H9 (cell line): ENCODE data around the gene EHBP1L1. TPM values are rescaled to one million over a fixed set of nuclear protein-coding genes. Genes with fewer than 3 reads are reported as not detected.
"Not testable (repeated sequence)": the region's sequence is repeated elsewhere in the genome, so short reads cannot be mapped to it uniquely, and the experiment has no call there.

ENCODE experiments used
- DNase-seq: peaks from one replicate; pipeline ENCODE4 v3.0.0-alpha.2; 2017
- H2AFZ ChIP-seq: one replicate; pipeline ENCODE4 v1.6.1; 2013; ENCODE audit warnings: mild to moderate bottlenecking, low read length, control low read depth, moderate library complexity
- H2AK5ac ChIP-seq: 2 replicates; pipeline ENCODE4 v1.6.1; 2013; ENCODE audit warnings: low read length, control low read depth, mixed read lengths; ENCODE audit not compliant: insufficient read length
- H2BK120ac ChIP-seq: one replicate; pipeline ENCODE4 v1.6.1; 2013; ENCODE audit warnings: low read depth, mild to moderate bottlenecking, low read length, control low read depth, inconsistent platforms; ENCODE audit not compliant: poor library complexity, severe bottlenecking
- H2BK12ac ChIP-seq: 2 replicates; pipeline ENCODE4 v1.6.1; 2013; ENCODE audit warnings: low read length, control low read depth, mixed read lengths, low read depth; ENCODE audit not compliant: insufficient read length
- H2BK15ac ChIP-seq: 2 replicates; pipeline ENCODE4 v1.6.1; 2013; ENCODE audit warnings: low read depth, low read length, control low read depth
- H2BK20ac ChIP-seq: one replicate; pipeline ENCODE4 v1.6.1; 2013; ENCODE audit warnings: low read depth, mild to moderate bottlenecking, low read length, control low read depth, inconsistent platforms; ENCODE audit not compliant: poor library complexity, severe bottlenecking
- H2BK5ac ChIP-seq: 2 replicates; pipeline ENCODE4 v1.6.1; 2013; ENCODE audit warnings: low read length, control low read depth, mixed read lengths; ENCODE audit not compliant: insufficient read length
- H3K14ac ChIP-seq: 2 replicates; pipeline ENCODE4 v1.6.1; 2013; ENCODE audit warnings: low read length, control low read depth; ENCODE audit not compliant: insufficient read depth
- H3K18ac ChIP-seq: 2 replicates; pipeline ENCODE4 v1.6.1; 2013; ENCODE audit warnings: low read depth, mild to moderate bottlenecking, mixed read lengths, low read length, control low read depth; ENCODE audit not compliant: insufficient read length
- H3K23ac ChIP-seq: 2 replicates; pipeline ENCODE4 v1.6.1; 2013; ENCODE audit warnings: low read length, control low read depth, mixed read lengths, low read depth; ENCODE audit not compliant: insufficient read length
- H3K23me2 ChIP-seq: 2 replicates; pipeline ENCODE4 v1.6.1; 2013; ENCODE audit warnings: low read depth, mild to moderate bottlenecking, mixed read lengths, low read length, control low read depth; ENCODE audit not compliant: insufficient read length, poor library complexity, severe bottlenecking
- H3K27ac ChIP-seq: 2 replicates; pipeline ENCODE4 v1.5.1; 2013; ENCODE audit warnings: low read length, control low read depth, mixed read lengths, low read depth; ENCODE audit not compliant: insufficient read length
- H3K27me3 ChIP-seq: 2 replicates; pipeline ENCODE4 v1.6.1; 2013; ENCODE audit warnings: low read length, control low read depth, inconsistent platforms; ENCODE audit not compliant: insufficient read depth
- H3K4ac ChIP-seq: 2 replicates; pipeline ENCODE4 v1.6.1; 2013; ENCODE audit warnings: low read depth, mild to moderate bottlenecking, control low read depth, inconsistent platforms, low read length, moderate library complexity
- H3K4me1 ChIP-seq: 2 replicates; pipeline ENCODE4 v1.6.1; 2013; ENCODE audit warnings: low read length, control low read depth, inconsistent platforms; ENCODE audit not compliant: insufficient read depth
- H3K4me2 ChIP-seq: 2 replicates; pipeline ENCODE4 v1.6.1; 2013; ENCODE audit warnings: low read length, control low read depth, mixed read lengths; ENCODE audit not compliant: insufficient read length, insufficient read depth
- H3K56ac ChIP-seq: 2 replicates; pipeline ENCODE4 v1.6.1; 2013; ENCODE audit warnings: low read depth, mild to moderate bottlenecking, mixed read lengths, low read length, control low read depth; ENCODE audit not compliant: insufficient read length
- H3K79me1 ChIP-seq: 2 replicates; pipeline ENCODE4 v1.6.1; 2013; ENCODE audit warnings: low read depth, mild to moderate bottlenecking, moderate library complexity, low read length, control low read depth, inconsistent platforms; ENCODE audit not compliant: insufficient read depth, poor library complexity, severe bottlenecking
- H3K79me2 ChIP-seq: 2 replicates; pipeline ENCODE4 v1.6.1; 2013; ENCODE audit warnings: low read length, control low read depth, inconsistent platforms; ENCODE audit not compliant: insufficient read depth
- H3K9ac ChIP-seq: 2 replicates; pipeline ENCODE4 v1.6.1; 2013; ENCODE audit warnings: low read length, control low read depth, mixed read lengths; ENCODE audit not compliant: insufficient read length; ENCODE audit errors: extremely low read depth
- H3K9me3 ChIP-seq: one replicate; pipeline ENCODE4 v1.6.1; 2013; ENCODE audit warnings: low read depth, low read length, inconsistent platforms; ENCODE audit not compliant: control insufficient read depth
- H3T11ph ChIP-seq: one replicate; pipeline ENCODE4 v1.6.1; 2013; ENCODE audit warnings: mild to moderate bottlenecking, low read length, control low read depth, inconsistent platforms
- H4K20me1 ChIP-seq: one replicate; pipeline ENCODE4 v1.6.1; 2013; ENCODE audit not compliant: control insufficient read depth, insufficient read length, insufficient read depth
- H4K5ac ChIP-seq: 2 replicates; pipeline ENCODE4 v1.6.1; 2013; ENCODE audit warnings: low read depth, mild to moderate bottlenecking, mixed read lengths, low read length, control low read depth; ENCODE audit not compliant: insufficient read length
- H4K8ac ChIP-seq: replicated peaks from 2 replicates; pipeline ENCODE4 v1.6.1; 2013; ENCODE audit warnings: low read length, control low read depth, mixed read lengths, low read depth; ENCODE audit not compliant: insufficient read length
- H4K91ac ChIP-seq: 2 replicates; pipeline ENCODE4 v1.6.1; 2013; ENCODE audit warnings: low read depth, mild to moderate bottlenecking, moderate library complexity, mixed read lengths, low read length, control low read depth; ENCODE audit not compliant: insufficient read length
- H3K27ac Mint-ChIP-seq, 3 experiments: 2 replicates in 2 of 3; 3 replicates in 1 of 3; pipeline ENCODE4 v1.8.0; 2020 to 2021; ENCODE audit warnings: mixed read lengths in 3 of 3, mild to moderate bottlenecking in 1 of 3, moderate library complexity in 1 of 3
- H3K27me3 Mint-ChIP-seq: 2 replicates; pipeline ENCODE4 v1.8.0; 2021; ENCODE audit warnings: low read depth, mild to moderate bottlenecking, moderate library complexity, mixed read lengths
- H3K36me3 Mint-ChIP-seq, 3 experiments: 2 replicates in 2 of 3; 3 replicates in 1 of 3; pipeline ENCODE4 v1.8.0; 2020 to 2021; ENCODE audit warnings: low read depth in 3 of 3, mixed read lengths in 3 of 3; ENCODE audit not compliant: insufficient read depth in 1 of 3
- H3K4me1 Mint-ChIP-seq, 2 experiments: 2 replicates each; pipeline ENCODE4 v1.8.0; 2020; ENCODE audit warnings: mixed read lengths in 2 of 2
- H3K4me3 Mint-ChIP-seq, 2 experiments: 2 replicates in 1 of 2; 3 replicates in 1 of 2; pipeline ENCODE4 v1.8.0; 2020 to 2021; ENCODE audit warnings: mild to moderate bottlenecking in 2 of 2, mixed read lengths in 2 of 2, moderate library complexity in 1 of 2
- H3K9me3 Mint-ChIP-seq, 2 experiments: 2 replicates in 1 of 2; 3 replicates in 1 of 2; pipeline ENCODE4 v1.8.0; 2020; ENCODE audit warnings: mild to moderate bottlenecking in 2 of 2, mixed read lengths in 2 of 2, moderate library complexity in 1 of 2
- WGBS: extraction: QIAGEN DNeasy Blood & Tissue Kit; methylation state at CpG from one replicate; pipeline ENCODE4 v1.1.7; 2013; ENCODE audit warnings: missing lambda C conversion rate, low lambda C conversion rate, mixed read lengths; ENCODE audit not compliant: insufficient read length; ENCODE audit errors: extremely low coverage; 5-methylcytosine and 5-hydroxymethylcytosine counted together
- total RNA-seq: library from RNA; stranded (reverse); gene quantifications from 2 replicates; pipeline ENCODE4 v1.2.1, GENCODE V29; 2021
- TF ChIP-seq, protein P1 (sequence below): fragments of 200-600 bp; sonication (generic); conservative IDR thresholded peaks from 3 replicates; pipeline ENCODE4 v1.8.0; 2021; ENCODE audit warnings: antibody characterized with exemption, mild to moderate bottlenecking

The EHBP1L1 gene
- total RNA-seq, 1 experiment from 2014 or later = 13.8 TPM

GRCh38 chr11:65563601-65564000 lies 12.3 kb upstream of the EHBP1L1 start:
- Histone ChIP-seq H3K23ac (no peak overlapping the region), H4K5ac (no peak overlapping the region), H3K56ac (no peak overlapping the region), H2AFZ (no peak overlapping the region), H3K4ac (no peak overlapping the region), H2AK5ac (no peak overlapping the region), H3K9me3 (no peaks in the 10 kb centered on the region), H3K79me1 (no peaks in the 10 kb centered on the region), H2BK15ac (no peak overlapping the region), H2BK5ac (no peak overlapping the region), H3K18ac (no peak overlapping the region), H4K20me1 (no peaks in the 10 kb centered on the region), H3K27me3 (no peaks in the 10 kb centered on the region; the same call in 1 of the 2 replicates), H3K9ac (no peak overlapping the region), H3K4me2 (no peak overlapping the region), H3K4me1 (peaks cover 3% of the 10 kb centered on the region; the same call in 1 of the 2 replicates), H3T11ph (no peak overlapping the region), H3K23me2 (no peaks in the 10 kb centered on the region), H4K8ac (no peak overlapping the region), H2BK12ac (no peak overlapping the region), H3K79me2 (no peaks in the 10 kb centered on the region), H3K27ac (no peak overlapping the region), H2BK20ac (no peak overlapping the region), H3K14ac (no peak overlapping the region), H4K91ac (no peak overlapping the region), H2BK120ac (no peak overlapping the region)
- WGBS = no CpG with 5 or more reads among the region's 4 CpGs
- TF ChIP-seq, protein P1, sequence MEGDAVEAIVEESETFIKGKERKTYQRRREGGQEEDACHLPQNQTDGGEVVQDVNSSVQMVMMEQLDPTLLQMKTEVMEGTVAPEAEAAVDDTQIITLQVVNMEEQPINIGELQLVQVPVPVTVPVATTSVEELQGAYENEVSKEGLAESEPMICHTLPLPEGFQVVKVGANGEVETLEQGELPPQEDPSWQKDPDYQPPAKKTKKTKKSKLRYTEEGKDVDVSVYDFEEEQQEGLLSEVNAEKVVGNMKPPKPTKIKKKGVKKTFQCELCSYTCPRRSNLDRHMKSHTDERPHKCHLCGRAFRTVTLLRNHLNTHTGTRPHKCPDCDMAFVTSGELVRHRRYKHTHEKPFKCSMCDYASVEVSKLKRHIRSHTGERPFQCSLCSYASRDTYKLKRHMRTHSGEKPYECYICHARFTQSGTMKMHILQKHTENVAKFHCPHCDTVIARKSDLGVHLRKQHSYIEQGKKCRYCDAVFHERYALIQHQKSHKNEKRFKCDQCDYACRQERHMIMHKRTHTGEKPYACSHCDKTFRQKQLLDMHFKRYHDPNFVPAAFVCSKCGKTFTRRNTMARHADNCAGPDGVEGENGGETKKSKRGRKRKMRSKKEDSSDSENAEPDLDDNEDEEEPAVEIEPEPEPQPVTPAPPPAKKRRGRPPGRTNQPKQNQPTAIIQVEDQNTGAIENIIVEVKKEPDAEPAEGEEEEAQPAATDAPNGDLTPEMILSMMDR = no peak
- H3K27ac Mint-ChIP-seq = no peak overlapping the region
- H3K4me3 Mint-ChIP-seq = no peak overlapping the region
- peaks cover 0 to 5% (median under 1%) of the 10 kb centered on the region in 3 experiments; a peak in 3 of 7 replicates for H3K36me3 Mint-ChIP-seq
- H3K9me3 Mint-ChIP-seq = no peaks in the 10 kb centered on the region
- peaks cover 21% of the 10 kb centered on the region for H3K27me3 Mint-ChIP-seq
- no peak for DNase-seq
- H3K4me1 Mint-ChIP-seq = peaks cover 22 to 34% of the 10 kb centered on the region in 2 experiments

- not testable (repeated sequence) for H3K4me2 ChIP-seq, H4K20me1 ChIP-seq, H3K23me2 ChIP-seq, H2BK20ac ChIP-seq, H3K18ac ChIP-seq, H3K9me3 ChIP-seq, H2BK5ac ChIP-seq, H4K91ac ChIP-seq, H3K9ac ChIP-seq, H3K36me3 Mint-ChIP-seq, H2AFZ ChIP-seq, H3K9me3 Mint-ChIP-seq, H2BK12ac ChIP-seq, H3K27ac Mint-ChIP-seq, DNase-seq, H3K23ac ChIP-seq, H2BK120ac ChIP-seq, H3K27ac ChIP-seq, H3K79me1 ChIP-seq, H3K56ac ChIP-seq, H3T11ph ChIP-seq, H3K4ac ChIP-seq, H2BK15ac ChIP-seq, H3K79me2 ChIP-seq, H4K5ac ChIP-seq, H3K27me3 ChIP-seq, H2AK5ac ChIP-seq, H4K8ac ChIP-seq, H3K4me3 Mint-ChIP-seq, H3K14ac ChIP-seq, H3K4me1 ChIP-seq
- H3K27me3 Mint-ChIP-seq = peaks cover 13% of the 10 kb centered on the region
- WGBS = no CpG with 5 or more reads among the region's 12 CpGs
- peaks cover 25 to 31% of the 10 kb centered on the region in 2 experiments for H3K4me1 Mint-ChIP-seq
These were observed 10.8 kb upstream of the EHBP1L1 start for GRCh38 chr11:65564879-65565559.
